GM12801 (cell line): ENCODE data around the gene HCK.

Experiments used
- TF ChIP-seq, protein P1 (sequence below): IDR thresholded peaks from one replicate; pipeline ENCODE4 v1.5.1; 2011; ENCODE audit warnings: control low read depth; ENCODE audit not compliant: insufficient read length; ENCODE audit errors: extremely low read depth

Gene HCK

DNA sequence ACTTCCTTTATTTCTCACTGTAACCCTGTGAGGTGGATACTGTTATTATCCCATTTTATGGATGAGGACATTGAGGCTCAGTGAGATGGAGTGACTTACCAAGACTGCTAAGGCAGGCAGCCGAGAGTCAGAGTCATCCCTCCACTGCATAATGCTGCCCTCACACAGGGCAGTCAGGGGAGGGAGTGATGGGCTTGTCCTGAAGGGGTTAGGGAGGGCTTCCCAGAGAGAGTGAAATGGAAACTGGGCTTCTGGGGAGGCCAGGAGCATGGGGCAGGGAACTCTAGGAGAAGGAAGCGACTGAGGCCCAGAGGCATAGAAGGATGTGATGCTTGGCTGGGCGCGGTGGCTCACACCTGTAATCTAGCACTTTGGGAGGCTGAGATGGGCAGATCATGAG, 88.6 kb downstream of the HCK start:
- TF ChIP-seq, protein P1, sequence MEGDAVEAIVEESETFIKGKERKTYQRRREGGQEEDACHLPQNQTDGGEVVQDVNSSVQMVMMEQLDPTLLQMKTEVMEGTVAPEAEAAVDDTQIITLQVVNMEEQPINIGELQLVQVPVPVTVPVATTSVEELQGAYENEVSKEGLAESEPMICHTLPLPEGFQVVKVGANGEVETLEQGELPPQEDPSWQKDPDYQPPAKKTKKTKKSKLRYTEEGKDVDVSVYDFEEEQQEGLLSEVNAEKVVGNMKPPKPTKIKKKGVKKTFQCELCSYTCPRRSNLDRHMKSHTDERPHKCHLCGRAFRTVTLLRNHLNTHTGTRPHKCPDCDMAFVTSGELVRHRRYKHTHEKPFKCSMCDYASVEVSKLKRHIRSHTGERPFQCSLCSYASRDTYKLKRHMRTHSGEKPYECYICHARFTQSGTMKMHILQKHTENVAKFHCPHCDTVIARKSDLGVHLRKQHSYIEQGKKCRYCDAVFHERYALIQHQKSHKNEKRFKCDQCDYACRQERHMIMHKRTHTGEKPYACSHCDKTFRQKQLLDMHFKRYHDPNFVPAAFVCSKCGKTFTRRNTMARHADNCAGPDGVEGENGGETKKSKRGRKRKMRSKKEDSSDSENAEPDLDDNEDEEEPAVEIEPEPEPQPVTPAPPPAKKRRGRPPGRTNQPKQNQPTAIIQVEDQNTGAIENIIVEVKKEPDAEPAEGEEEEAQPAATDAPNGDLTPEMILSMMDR: no peak

DNA sequence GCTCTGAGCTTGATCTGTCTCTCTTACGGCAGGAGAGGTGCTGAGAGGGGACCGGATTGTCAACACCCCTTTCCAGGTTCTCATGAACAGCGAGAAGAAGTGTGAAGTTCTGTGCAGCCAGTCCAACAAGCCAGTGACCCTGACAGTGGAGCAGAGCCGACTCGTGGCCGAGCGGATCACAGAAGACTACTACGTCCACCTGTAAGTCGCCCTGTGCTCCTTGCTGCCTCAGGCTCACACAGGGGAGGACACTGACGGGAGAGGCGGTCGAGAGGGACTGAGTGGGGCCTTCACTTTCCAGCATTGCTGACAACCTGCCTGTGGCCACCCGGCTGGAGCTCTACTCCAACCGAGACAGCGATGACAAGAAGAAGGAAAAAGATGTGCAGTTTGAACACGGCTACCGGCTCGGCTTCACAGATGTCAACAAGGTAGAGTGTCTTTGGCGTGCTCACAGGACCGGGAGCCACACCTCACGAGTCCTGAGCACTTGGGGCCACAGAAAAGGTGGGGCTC, 89.5 kb downstream of the HCK start:
- TF ChIP-seq, protein P1: no peak

DNA sequence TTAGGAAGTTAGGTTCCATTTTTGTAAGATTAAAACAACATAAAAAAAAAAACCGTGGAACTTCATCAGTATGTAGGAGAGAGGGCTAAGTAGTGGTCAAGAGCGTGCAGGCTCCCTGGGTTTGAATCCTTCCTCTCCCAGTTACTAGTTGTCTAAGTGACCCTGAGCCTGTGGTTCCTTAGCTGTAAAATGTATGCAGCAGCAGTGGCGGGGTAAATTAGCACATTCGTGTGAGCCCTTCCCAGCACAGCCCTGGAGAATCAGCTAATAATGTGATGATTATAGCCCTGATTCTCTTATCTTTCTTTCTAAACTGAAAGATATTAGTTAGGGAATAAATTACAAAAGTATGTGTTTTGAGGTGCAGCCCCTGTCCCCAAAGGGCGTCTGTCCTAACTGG, 90.0 kb downstream of the HCK start:
- TF ChIP-seq, protein P1: no peak

DNA sequence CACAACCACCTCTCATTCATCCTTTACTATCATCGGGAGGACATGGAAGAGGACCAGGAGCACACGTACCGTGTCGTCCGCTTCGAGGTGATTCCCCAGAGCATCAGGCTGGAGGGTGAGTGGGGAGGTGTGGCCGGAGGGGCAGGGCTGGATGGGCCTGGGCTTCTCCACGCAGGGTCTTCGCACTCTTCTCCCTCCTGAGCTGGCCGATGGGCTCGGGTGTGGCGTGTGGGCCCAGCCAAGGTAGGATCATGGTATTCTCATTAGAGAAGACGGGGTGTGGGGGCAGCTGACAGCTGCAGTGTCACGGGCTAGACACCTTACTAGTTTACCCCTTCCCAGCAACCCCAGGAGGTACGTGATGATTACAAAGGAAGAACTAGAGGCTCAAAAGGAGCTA, 90.9 kb downstream of the HCK start:
- TF ChIP-seq, protein P1: no peak

DNA sequence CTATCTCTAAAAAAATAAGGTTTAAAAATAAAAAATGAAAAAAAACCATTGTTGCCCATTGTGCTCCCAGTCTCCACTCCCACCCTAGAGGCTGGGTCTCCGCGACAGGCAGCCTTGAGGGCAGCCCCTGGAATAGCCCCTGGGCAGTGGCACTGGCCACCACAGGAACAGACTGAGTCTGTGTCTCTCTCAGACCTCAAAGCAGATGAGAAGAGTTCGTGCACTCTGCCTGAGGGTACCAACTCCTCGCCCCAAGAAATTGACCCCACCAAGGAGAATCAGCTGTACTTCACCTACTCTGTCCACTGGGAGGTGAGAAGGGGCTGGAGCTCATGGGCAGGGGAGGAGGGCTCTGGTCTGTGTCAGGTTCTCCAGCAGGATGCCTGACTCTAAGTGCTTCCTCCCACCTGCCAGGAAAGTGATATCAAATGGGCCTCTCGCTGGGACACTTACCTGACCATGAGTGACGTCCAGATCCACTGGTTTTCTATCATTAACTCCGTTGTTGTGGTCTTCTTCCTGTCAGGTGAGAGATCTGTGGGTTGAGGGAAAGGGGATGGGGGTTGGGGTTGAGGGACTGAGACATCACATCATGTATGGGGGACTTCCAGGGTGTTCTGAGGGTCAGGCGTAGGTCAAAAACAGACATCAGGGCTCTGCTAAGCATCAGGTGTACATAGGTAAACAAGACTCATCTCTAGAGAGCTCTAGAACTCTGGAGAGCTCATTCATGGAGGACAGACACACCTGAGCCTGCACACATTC, 93.0 kb downstream of the HCK start:
- TF ChIP-seq, protein P1: no peak

DNA sequence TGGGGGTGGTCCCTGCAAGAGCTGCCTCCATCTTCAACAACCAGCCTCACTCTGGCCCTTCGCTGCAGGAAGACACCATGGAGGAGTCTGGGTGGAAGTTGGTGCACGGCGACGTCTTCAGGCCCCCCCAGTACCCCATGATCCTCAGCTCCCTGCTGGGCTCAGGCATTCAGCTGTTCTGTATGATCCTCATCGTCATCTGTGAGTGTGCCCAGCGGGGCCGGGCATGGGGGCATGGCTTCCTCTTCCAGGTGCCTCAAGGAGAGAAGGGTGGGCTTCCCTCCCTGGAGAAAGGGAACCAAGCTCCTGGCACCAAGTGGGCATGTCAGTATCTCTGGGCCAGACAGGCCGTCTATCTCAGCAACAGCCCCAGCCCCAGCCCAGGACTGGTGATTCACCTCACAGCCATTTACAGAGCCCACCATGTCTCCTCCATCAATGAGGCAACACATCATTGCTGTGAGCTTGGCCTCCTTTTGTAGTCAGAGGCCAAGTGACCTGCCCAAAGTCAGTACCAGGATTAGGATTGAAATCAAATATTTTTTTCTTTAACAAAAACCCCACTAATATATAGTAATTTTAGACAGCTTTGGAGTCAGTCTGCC, 97.6 kb downstream of the HCK start:
- TF ChIP-seq, protein P1: no peak

DNA sequence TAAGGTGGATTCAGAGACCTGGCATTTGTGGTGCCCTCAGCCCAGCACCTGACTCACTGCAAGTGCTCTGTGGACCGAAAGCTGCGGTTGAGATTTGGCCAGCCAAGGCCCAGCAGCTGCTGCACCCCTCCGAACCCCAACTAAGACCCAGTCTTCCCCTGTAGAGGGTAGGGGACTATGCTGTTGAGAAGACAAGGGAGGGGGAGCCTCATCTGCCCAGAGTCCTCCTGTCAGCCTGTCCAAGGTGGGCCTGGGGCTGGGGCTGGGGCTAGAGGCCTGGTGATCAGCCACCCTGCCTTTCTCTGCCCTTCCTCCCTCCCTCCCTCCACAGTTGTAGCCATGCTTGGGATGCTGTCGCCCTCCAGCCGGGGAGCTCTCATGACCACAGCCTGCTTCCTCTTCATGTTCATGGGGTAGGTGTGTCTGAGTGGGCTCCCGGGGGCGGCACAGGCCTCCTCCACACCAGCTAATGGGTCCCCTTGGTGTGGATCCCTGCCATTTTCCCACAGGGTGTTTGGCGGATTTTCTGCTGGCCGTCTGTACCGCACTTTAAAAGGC, 98.3 kb downstream of the HCK start:
- TF ChIP-seq, protein P1: no peak
